BLaER1 (cell line): ENCODE measurements around the gene USP14.

Experiments used
- H3K27ac ChIP-seq: shearing (Covaris generic); formaldehyde crosslinking; 2 replicates; pipeline ENCODE4 v1.8.1; 2022
- H3K27me3 ChIP-seq: shearing (Covaris generic); formaldehyde crosslinking; 2 replicates; pipeline ENCODE4 v1.8.1; 2022
- H3K36me3 ChIP-seq: shearing (Covaris generic); formaldehyde crosslinking; 2 replicates; pipeline ENCODE4 v1.8.1; 2022
- H3K4me1 ChIP-seq: shearing (Covaris generic); formaldehyde crosslinking; 2 replicates; pipeline ENCODE4 v1.8.1; 2022
- H3K4me2 ChIP-seq: shearing (Covaris generic); formaldehyde crosslinking; 2 replicates; pipeline ENCODE4 v1.8.1; 2022
- H3K4me3 ChIP-seq: shearing (Covaris generic); formaldehyde crosslinking; 2 replicates; pipeline ENCODE4 v1.8.1; 2022
- H3K9ac ChIP-seq: shearing (Covaris generic); formaldehyde crosslinking; 2 replicates; pipeline ENCODE4 v1.8.1; 2022
- H3K9me3 ChIP-seq: shearing (Covaris generic); formaldehyde crosslinking; 2 replicates; pipeline ENCODE4 v1.8.1; 2022
- H4K20me1 ChIP-seq: shearing (Covaris generic); formaldehyde crosslinking; 2 replicates; pipeline ENCODE4 v1.8.1; 2022
- Cebpa-rat ChIP-seq: shearing (Covaris generic); IDR thresholded peaks from 2 replicates; pipeline ENCODE4 v1.8.1; 2022

The USP14 gene

DNA sequence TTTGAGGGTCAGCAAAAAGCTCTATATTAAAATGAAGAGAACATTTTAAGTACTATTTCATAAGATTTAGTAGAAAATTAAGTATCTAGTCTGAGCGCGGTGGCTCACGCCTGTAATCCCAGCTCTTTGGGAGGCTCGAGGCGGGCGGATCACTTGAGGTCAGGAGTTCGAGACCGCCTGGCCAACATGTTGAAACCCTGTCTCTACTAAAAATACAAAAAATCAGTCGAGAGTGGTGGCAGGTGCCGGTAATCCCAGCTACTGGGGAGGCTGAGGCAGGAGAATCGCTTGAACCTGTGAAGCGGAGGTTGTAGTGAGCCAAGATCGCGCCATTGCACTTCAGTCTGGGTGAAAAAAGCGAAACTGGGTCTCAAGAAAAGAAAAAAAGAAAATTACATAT lies 1.6 kb downstream of the USP14 start:
- Histone ChIP-seq H3K4me1 (peaks cover 28% of the 10 kb centered on the region), H3K27ac (no peak overlapping the region), H4K20me1 (peaks cover 66% of the 10 kb centered on the region), H3K4me3 (peak overlapping the region; percentile 87), H3K9ac (peak overlapping the region; percentile 91; the same call in 1 of the 2 replicates), H3K9me3 (no peaks in the 10 kb centered on the region), H3K4me2 (peak overlapping the region; percentile 94), H3K36me3 (peaks cover 35% of the 10 kb centered on the region), H3K27me3 (no peaks in the 10 kb centered on the region)
- no peak for TF ChIP-seq Cebpa-rat

DNA sequence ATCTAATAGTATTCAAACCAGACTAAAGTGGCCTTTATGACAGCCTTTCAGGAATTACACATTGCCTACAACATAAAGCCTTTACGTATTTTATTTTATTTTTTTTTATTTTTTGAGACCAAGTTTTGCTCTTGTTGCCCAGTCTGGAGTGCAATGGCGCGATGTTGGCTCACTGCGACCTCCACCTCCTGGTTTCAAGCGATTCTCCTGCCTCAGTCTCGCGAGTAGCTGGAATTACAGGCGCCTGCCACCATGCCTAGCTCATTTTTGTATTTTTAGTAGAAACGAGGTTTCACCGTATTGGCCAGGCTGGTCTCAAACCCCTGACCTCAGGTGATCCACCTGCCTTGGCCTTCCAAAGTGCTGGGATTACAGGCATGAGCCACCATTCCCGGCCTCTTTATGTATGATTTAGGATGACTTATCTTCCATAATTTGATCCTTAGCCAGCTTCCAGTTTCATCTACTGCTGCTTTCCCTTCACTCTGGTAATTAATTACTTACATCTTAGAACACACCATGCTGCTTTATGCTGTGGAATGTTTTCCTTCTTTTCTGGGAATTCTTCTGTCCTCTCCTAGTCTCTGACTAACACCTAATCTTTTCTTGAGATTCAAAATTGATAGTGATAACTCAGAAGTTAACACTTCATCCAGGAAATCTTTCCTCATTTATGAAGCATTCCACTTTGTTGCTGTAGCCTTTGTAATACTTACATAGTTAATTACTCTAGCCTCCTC lies 2.6 kb downstream of the USP14 start:
- Histone ChIP-seq H3K36me3 (peaks cover 45% of the 10 kb centered on the region), H3K27ac (no peak overlapping the region), H3K4me3 (no peak overlapping the region), H4K20me1 (peaks cover 76% of the 10 kb centered on the region), H3K9me3 (no peaks in the 10 kb centered on the region), H3K27me3 (no peaks in the 10 kb centered on the region), H3K4me2 (peak overlapping the region; percentile 94; the same call in 1 of the 2 replicates), H3K9ac (no peak overlapping the region), H3K4me1 (peaks cover 28% of the 10 kb centered on the region)
- no peak for TF ChIP-seq Cebpa-rat

GRCh38 chr18:172361-172760 lies 14.0 kb downstream of the USP14 start:
- Histone ChIP-seq H3K27me3 (no peaks in the 10 kb centered on the region), H3K9ac (no peak overlapping the region), H3K9me3 (no peaks in the 10 kb centered on the region), H3K4me1 (no peaks in the 10 kb centered on the region), H3K4me3 (no peak overlapping the region), H3K4me2 (no peak overlapping the region), H4K20me1 (peaks cover 57% of the 10 kb centered on the region), H3K27ac (no peak overlapping the region), H3K36me3 (peaks cover 75% of the 10 kb centered on the region)
- TF ChIP-seq Cebpa-rat, result no peak

- Histone ChIP-seq H3K9ac (no peak overlapping the region), H3K36me3 (peaks cover 54% of the 10 kb centered on the region)
These were observed 21.1 kb downstream of the USP14 start for GRCh38 chr18:179499-179898.

GRCh38 chr18:181711-182110 lies 23.4 kb downstream of the USP14 start:
- peaks cover 72% of the 10 kb centered on the region for H3K36me3 ChIP-seq

More at GRCh38 chr18:179499-179898, 21.1 kb downstream of the USP14 start:
- H3K4me1 ChIP-seq, result peaks cover 5% of the 10 kb centered on the region; the same call in 1 of the 2 replicates
- H3K4me3 ChIP-seq, result no peak overlapping the region
- no peaks in the 10 kb centered on the region for H3K9me3 ChIP-seq
- H3K27ac ChIP-seq, result no peak overlapping the region
- H3K27me3 ChIP-seq, result no peaks in the 10 kb centered on the region
- no peak for TF ChIP-seq Cebpa-rat
- H3K4me2 ChIP-seq, result no peak overlapping the region
- H4K20me1 ChIP-seq, result peaks cover 41% of the 10 kb centered on the region

GRCh38 chr18:183769-184168 lies 25.4 kb downstream of the USP14 start:
- Histone ChIP-seq H3K4me2 (no peak overlapping the region), H3K27me3 (no peaks in the 10 kb centered on the region), H3K36me3 (peaks cover 63% of the 10 kb centered on the region), H4K20me1 (peaks cover 29% of the 10 kb centered on the region), H3K4me1 (peaks cover 5% of the 10 kb centered on the region; the same call in 1 of the 2 replicates), H3K9me3 (no peaks in the 10 kb centered on the region), H3K4me3 (no peak overlapping the region), H3K9ac (no peak overlapping the region), H3K27ac (no peak overlapping the region)
- no peak for TF ChIP-seq Cebpa-rat

More at GRCh38 chr18:181711-182110, 23.4 kb downstream of the USP14 start:
- no peak overlapping the region for H3K9ac ChIP-seq
- peaks cover 5% of the 10 kb centered on the region; the same call in 1 of the 2 replicates for H3K4me1 ChIP-seq
- H3K9me3 ChIP-seq, result no peaks in the 10 kb centered on the region
- no peak for TF ChIP-seq Cebpa-rat
- peaks cover 29% of the 10 kb centered on the region for H4K20me1 ChIP-seq
- no peak overlapping the region for H3K4me2 ChIP-seq
- H3K4me3 ChIP-seq, result no peak overlapping the region
- no peak overlapping the region for H3K27ac ChIP-seq
- H3K27me3 ChIP-seq, result no peaks in the 10 kb centered on the region

DNA sequence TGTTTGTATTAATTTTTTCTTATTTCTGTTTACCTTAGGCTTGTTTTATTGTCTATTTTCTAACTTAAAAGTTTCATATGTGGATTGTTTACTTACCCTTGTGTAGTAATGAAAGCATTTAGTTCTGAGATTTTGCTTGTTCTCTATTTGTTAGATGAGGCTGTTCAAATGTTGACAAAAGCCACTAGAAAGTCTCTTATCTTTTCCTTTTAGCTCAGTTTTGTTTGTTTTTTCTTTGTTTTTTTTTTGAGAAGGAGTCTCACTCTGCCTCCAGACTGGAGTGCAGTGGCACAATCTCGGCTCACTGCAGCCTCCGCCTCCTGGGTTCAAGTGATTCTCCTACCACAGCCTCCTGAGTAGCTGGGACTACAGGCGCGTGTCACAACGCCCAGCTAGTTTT lies 30.9 kb downstream of the USP14 start:
- Histone ChIP-seq H3K4me3 (no peak overlapping the region), H3K27me3 (no peaks in the 10 kb centered on the region), H3K4me2 (no peak overlapping the region), H3K9ac (no peak overlapping the region), H3K27ac (no peak overlapping the region), H4K20me1 (peaks cover 46% of the 10 kb centered on the region), H3K9me3 (no peaks in the 10 kb centered on the region), H3K4me1 (no peaks in the 10 kb centered on the region), H3K36me3 (peaks cover 51% of the 10 kb centered on the region)
- no peak for TF ChIP-seq Cebpa-rat

DNA sequence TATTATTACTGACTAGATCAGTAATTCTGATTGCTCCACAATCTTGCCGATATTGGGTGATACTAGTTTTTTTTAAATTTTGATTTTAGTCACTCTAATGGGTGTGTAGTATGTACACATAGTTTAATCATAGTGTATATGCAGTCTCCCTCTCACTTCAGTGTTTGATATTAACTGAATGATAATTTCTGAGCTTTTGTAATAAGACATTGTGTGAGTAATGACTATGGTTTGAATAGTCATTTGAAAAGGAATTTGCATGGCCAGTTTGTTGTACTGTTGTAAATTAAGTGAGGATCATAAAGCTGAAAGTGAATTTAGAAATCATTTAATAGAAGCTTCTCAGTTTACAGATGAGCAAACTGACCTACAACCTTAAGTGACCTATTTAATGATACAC lies 33.4 kb downstream of the USP14 start:
- Histone ChIP-seq H3K4me3 (no peak overlapping the region), H3K9ac (no peak overlapping the region), H3K4me1 (no peaks in the 10 kb centered on the region), H4K20me1 (peaks cover 48% of the 10 kb centered on the region), H3K4me2 (no peak overlapping the region), H3K9me3 (no peaks in the 10 kb centered on the region), H3K27me3 (no peaks in the 10 kb centered on the region), H3K36me3 (peaks cover 49% of the 10 kb centered on the region), H3K27ac (no peak overlapping the region)
- TF ChIP-seq Cebpa-rat, result no peak

- Histone ChIP-seq H4K20me1 (peaks cover 54% of the 10 kb centered on the region), H3K9me3 (no peaks in the 10 kb centered on the region), H3K4me3 (no peak overlapping the region), H3K4me1 (no peaks in the 10 kb centered on the region), H3K27ac (no peak overlapping the region), H3K9ac (no peak overlapping the region), H3K4me2 (no peak overlapping the region), H3K36me3 (peaks cover 57% of the 10 kb centered on the region), H3K27me3 (no peaks in the 10 kb centered on the region)
- no peak for TF ChIP-seq Cebpa-rat
These were observed 34.4 kb downstream of the USP14 start for GRCh38 chr18:192801-193200.

DNA sequence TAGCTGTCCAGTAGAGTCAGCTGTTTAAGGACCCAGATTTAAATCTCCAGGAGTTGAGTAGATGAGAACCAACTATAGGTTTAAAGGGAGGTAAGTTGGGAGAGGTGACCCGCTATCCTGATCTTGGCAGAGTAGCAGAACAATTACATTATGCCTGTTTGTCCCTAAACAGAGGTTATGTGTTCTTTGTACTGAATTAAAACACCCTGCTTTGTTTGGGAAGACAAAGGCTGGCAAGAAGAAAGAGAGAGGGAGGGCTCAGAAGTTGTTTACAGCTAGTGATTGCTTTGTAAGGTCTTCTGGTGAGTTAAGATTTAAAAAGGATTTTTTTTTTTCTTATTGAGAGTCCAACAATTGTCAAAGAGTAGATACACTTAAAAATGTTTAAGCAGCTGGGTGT lies 37.3 kb downstream of the USP14 start:
- peaks cover 73% of the 10 kb centered on the region for H3K36me3 ChIP-seq
- H3K27me3 ChIP-seq, result no peaks in the 10 kb centered on the region
- no peak overlapping the region for H3K4me3 ChIP-seq
- H3K4me2 ChIP-seq, result no peak overlapping the region
- H3K4me1 ChIP-seq, result no peaks in the 10 kb centered on the region
- TF ChIP-seq Cebpa-rat, result no peak
- no peak overlapping the region for H3K9ac ChIP-seq
- no peaks in the 10 kb centered on the region for H3K9me3 ChIP-seq
- peaks cover 45% of the 10 kb centered on the region for H4K20me1 ChIP-seq
- H3K27ac ChIP-seq, result no peak overlapping the region
